CD4-positive, alpha-beta memory T cell (primary cell): ENCODE results near the gene IFNLR1. TPM values are rescaled to one million over a fixed set of nuclear protein-coding genes. Genes with fewer than 3 reads are reported as not detected.

Source experiments
- CTCF ChIA-PET: fragments of 350-600 bp; sonication (Branson Sonifier 250); formaldehyde crosslinking; loops from one replicate; lab custom pipeline; 2021; ENCODE audit warnings: inconsistent platforms; ENCODE audit not compliant: partially characterized antibody; lab: Charles Lee
- POLR2A ChIA-PET: fragments of 350-600 bp; sonication (Branson Sonifier 250); formaldehyde crosslinking; loops from one replicate; lab custom pipeline; 2021; ENCODE audit not compliant: partially characterized antibody; lab: Charles Lee
- DNase-seq, 5 donors: peaks; one replicate each; pipeline versions ENCODE4 v3.0.0 to v3.0.0-alpha.2; 2020 to 2022; ENCODE audit warnings: mixed read lengths in 1 of 5
- H3K27ac ChIP-seq: one replicate; pipeline ENCODE4 v1.7.0; 2013; ENCODE audit warnings: low read depth, low read length
- H3K27me3 ChIP-seq: 2 replicates; pipeline ENCODE4 v1.7.0; 2013; ENCODE audit warnings: mild to moderate bottlenecking, low read length, moderate library complexity; ENCODE audit not compliant: insufficient read depth
- H3K36me3 ChIP-seq: 2 replicates; pipeline ENCODE4 v1.7.0; 2013; ENCODE audit warnings: mild to moderate bottlenecking, low read length, moderate library complexity; ENCODE audit not compliant: insufficient read depth
- H3K4me1 ChIP-seq: 2 replicates; pipeline ENCODE4 v1.7.0; 2013; ENCODE audit warnings: mild to moderate bottlenecking, low read length, moderate library complexity; ENCODE audit not compliant: insufficient read depth
- H3K4me3 ChIP-seq, 2 donors: one replicate each; pipeline ENCODE4 v1.7.0; 2013; ENCODE audit warnings: low read length in 2 of 2, mild to moderate bottlenecking in 1 of 2
- H3K9me3 ChIP-seq, 2 donors: one replicate each; pipeline ENCODE4 v1.7.0; 2013; ENCODE audit warnings: low read length in 2 of 2, control low read depth in 1 of 2; ENCODE audit not compliant: control insufficient read depth in 1 of 2
- H3K27ac Mint-ChIP-seq, 7 donors: one replicate each; pipeline ENCODE4 v1.8.0; 2020 to 2021; ENCODE audit warnings: mixed read lengths in 7 of 7, mild to moderate bottlenecking in 6 of 7, inconsistent platforms in 3 of 7, moderate library complexity in 3 of 7
- H3K27me3 Mint-ChIP-seq, 2 donors: one replicate each; pipeline ENCODE4 v1.8.0; 2020 to 2021; ENCODE audit warnings: mixed read lengths in 2 of 2
- H3K36me3 Mint-ChIP-seq, 2 donors: one replicate each; pipeline ENCODE4 v1.8.0; 2020 to 2021; ENCODE audit warnings: mixed read lengths in 2 of 2, inconsistent platforms in 1 of 2, mild to moderate bottlenecking in 1 of 2
- H3K4me1 Mint-ChIP-seq, 4 donors: one replicate each; pipeline ENCODE4 v1.8.0; 2020 to 2021; ENCODE audit warnings: mixed read lengths in 4 of 4, mild to moderate bottlenecking in 1 of 4
- H3K4me3 Mint-ChIP-seq, 8 donors: one replicate each; pipeline ENCODE4 v1.8.0; 2020 to 2021; ENCODE audit warnings: mixed read lengths in 8 of 8, mild to moderate bottlenecking in 7 of 8, moderate library complexity in 6 of 8, inconsistent platforms in 3 of 8
- H3K9me3 Mint-ChIP-seq, 8 donors: one replicate each; pipeline ENCODE4 v1.8.0; 2020 to 2021; ENCODE audit warnings: mixed read lengths in 8 of 8, mild to moderate bottlenecking in 5 of 8, inconsistent platforms in 3 of 8, moderate library complexity in 1 of 8
- intact Hi-C: fragments of 100-400 bp; cut with micrococcal nuclease; formaldehyde crosslinking; loops from one replicate; pipeline ENCODE4 v1.15.1; 2023
- polyA plus RNA-seq, 2 donors: library from polyadenylated mRNA; unstranded; fragments of 300-500 nt; fragmentation: Illumina TruSeq; gene quantifications; one replicate each; pipeline ENCODE4 v1.2.3, GENCODE V29; 2021
- total RNA-seq, 2 experiments: library from RNA; stranded (reverse); gene quantifications; one replicate each; pipeline ENCODE4 v1.2.3, GENCODE V29; 2021

The IFNLR1 gene
- total and polyA plus RNA-seq, 4 experiments from 2014 or later, result 0.88 to 4.5 (median 2.0) TPM

- Histone ChIP-seq H3K27me3 (no peaks in the 10 kb centered on the region), H3K4me3 (no peak within 1 kb of the TSS), H3K4me1 (peaks cover 3% of the 10 kb centered on the region), H3K27ac (no peak within 1 kb of the TSS), H3K9me3 (no peaks in the 10 kb centered on the region), H3K36me3 (no peaks in the 10 kb centered on the region)
- CTCF ChIA-PET, result interaction anchor here (1.4 kb wide), 1 partner anchor 341 kb away, joined by 3 read pairs; no protein-coding TSS in a partner anchor
- peak within 1 kb of the TSS in 2 of 7 donors; percentile 27 to 74 for H3K27ac Mint-ChIP-seq
- H3K9me3 Mint-ChIP-seq, result no peaks in the 10 kb centered on the region
- POLR2A ChIA-PET, result no interaction called here
- peak within 1 kb of the TSS in 4 of 8 donors; percentile 21 to 40 (median 32) for H3K4me3 Mint-ChIP-seq
- peak; percentile 30 to 52 (median 38) for DNase-seq
- intact Hi-C loops, result no loop called here
- H3K4me1 Mint-ChIP-seq, result peaks cover 3 to 8% (median 5%) of the 10 kb centered on the region in 4 donors
- peaks cover 17 to 24% of the 10 kb centered on the region in 2 donors for H3K27me3 Mint-ChIP-seq
- no peaks in the 10 kb centered on the region for H3K36me3 Mint-ChIP-seq
Measured at GRCh38 chr1:24111996-24112779, 74.9 kb downstream of the IFNLR1 start, which contains the start of gene MYOM3. TSS of gene MYOM3 (minus strand) at chr1:24112135. CDS start at chr1:24108636, 3,499 bp downstream.

GRCh38 chr1:24111262-24111995 is 75.7 kb downstream of the IFNLR1 start:
- H3K27ac Mint-ChIP-seq, result peak overlapping the region in 1 of 7 donors; percentile 74
- no peaks in the 10 kb centered on the region for H3K9me3 Mint-ChIP-seq
- Histone ChIP-seq H3K4me1 (peaks cover 3% of the 10 kb centered on the region), H3K36me3 (no peaks in the 10 kb centered on the region), H3K27me3 (no peaks in the 10 kb centered on the region), H3K9me3 (no peaks in the 10 kb centered on the region), H3K4me3 (no peak overlapping the region), H3K27ac (no peak overlapping the region)
- H3K36me3 Mint-ChIP-seq, result no peaks in the 10 kb centered on the region
- no peak overlapping the region for H3K4me3 Mint-ChIP-seq
- ChIA-PET CTCF (interaction anchor here (1.4 kb wide), 1 partner anchor 340 kb away, joined by 3 read pairs; no protein-coding TSS in a partner anchor), POLR2A (no interaction called here)
- peaks cover 3 to 8% (median 5%) of the 10 kb centered on the region in 4 donors for H3K4me1 Mint-ChIP-seq
- no peak for DNase-seq
- H3K27me3 Mint-ChIP-seq, result peaks cover 17 to 19% of the 10 kb centered on the region in 2 donors
- intact Hi-C loops, result no loop called here

- Mint-ChIP-seq H3K27ac (peak overlapping the region in 1 of 7 donors; percentile 29), H3K27me3 (peaks cover 13 to 14% of the 10 kb centered on the region in 2 donors), H3K36me3 (no peaks in the 10 kb centered on the region)
Measured at GRCh38 chr1:24110642-24111261, 76.3 kb downstream of the IFNLR1 start.

GRCh38 chr1:24109686-24110475 is 77.2 kb downstream of the IFNLR1 start:
- Mint-ChIP-seq H3K36me3 (no peaks in the 10 kb centered on the region), H3K4me3 (no peak overlapping the region), H3K9me3 (no peaks in the 10 kb centered on the region), H3K27ac (no peak overlapping the region), H3K4me1 (peaks cover 3 to 8% (median 5%) of the 10 kb centered on the region in 4 donors), H3K27me3 (peaks cover 12 to 13% of the 10 kb centered on the region in 2 donors)
- ChIA-PET CTCF (no interaction called here), POLR2A (no interaction called here)
- Histone ChIP-seq H3K9me3 (no peaks in the 10 kb centered on the region), H3K4me1 (peaks cover 3% of the 10 kb centered on the region), H3K4me3 (no peak overlapping the region), H3K36me3 (no peaks in the 10 kb centered on the region), H3K27ac (no peak overlapping the region), H3K27me3 (no peaks in the 10 kb centered on the region)
- DNase-seq, result no peak
- intact Hi-C loops, result no loop called here

More at GRCh38 chr1:24110642-24111261, 76.3 kb downstream of the IFNLR1 start:
- Histone ChIP-seq H3K4me3 (no peak overlapping the region), H3K27me3 (no peaks in the 10 kb centered on the region), H3K27ac (no peak overlapping the region), H3K4me1 (peaks cover 3% of the 10 kb centered on the region), H3K9me3 (no peaks in the 10 kb centered on the region), H3K36me3 (no peaks in the 10 kb centered on the region)
- intact Hi-C loops, result no loop called here
- ChIA-PET POLR2A (no interaction called here), CTCF (no interaction called here)
- H3K9me3 Mint-ChIP-seq, result no peaks in the 10 kb centered on the region
- no peak for DNase-seq
- no peak overlapping the region for H3K4me3 Mint-ChIP-seq
- peaks cover 3 to 8% (median 5%) of the 10 kb centered on the region in 4 donors for H3K4me1 Mint-ChIP-seq

- peaks cover 3 to 8% (median 5%) of the 10 kb centered on the region in 4 donors for H3K4me1 Mint-ChIP-seq
- no peak for DNase-seq
- H3K9me3 Mint-ChIP-seq, result no peaks in the 10 kb centered on the region
- no peak overlapping the region for H3K4me3 Mint-ChIP-seq
- Histone ChIP-seq H3K4me1 (peaks cover 3% of the 10 kb centered on the region), H3K4me3 (no peak overlapping the region), H3K9me3 (no peaks in the 10 kb centered on the region), H3K27me3 (no peaks in the 10 kb centered on the region), H3K27ac (no peak overlapping the region), H3K36me3 (no peaks in the 10 kb centered on the region)
- ChIA-PET POLR2A (no interaction called here), CTCF (no interaction called here)
- H3K36me3 Mint-ChIP-seq, result no peaks in the 10 kb centered on the region
- intact Hi-C loops, result no loop called here
- peak overlapping the region in 1 of 7 donors; percentile 11 for H3K27ac Mint-ChIP-seq
- H3K27me3 Mint-ChIP-seq, result peaks cover 12 to 13% of the 10 kb centered on the region in 2 donors
Measured at GRCh38 chr1:24109166-24109483, 78.0 kb downstream of the IFNLR1 start.

GRCh38 chr1:24108334-24109165 is 78.5 kb downstream of the IFNLR1 start:
- no peaks in the 10 kb centered on the region for H3K9me3 ChIP-seq
- Mint-ChIP-seq H3K4me1 (peaks cover 3 to 8% (median 5%) of the 10 kb centered on the region in 4 donors), H3K27me3 (peaks cover 8 to 9% of the 10 kb centered on the region in 2 donors), H3K27ac (no peak overlapping the region), H3K36me3 (no peaks in the 10 kb centered on the region), H3K4me3 (no peak overlapping the region), H3K9me3 (no peaks in the 10 kb centered on the region)
- H3K27me3 ChIP-seq, result no peaks in the 10 kb centered on the region
- DNase-seq, result no peak
- no peak overlapping the region for H3K4me3 ChIP-seq
- H3K4me1 ChIP-seq, result peaks cover 3% of the 10 kb centered on the region
- POLR2A ChIA-PET, result no interaction called here
- H3K36me3 ChIP-seq, result no peaks in the 10 kb centered on the region
- CTCF ChIA-PET, result interaction anchor here (0.6 kb wide), 1 partner anchor 643 kb away, joined by 5 read pairs; no protein-coding TSS in a partner anchor
- intact Hi-C loops, result no loop called here
- H3K27ac ChIP-seq, result no peak overlapping the region
